Type B pancreatic cell (in vitro differentiated cells): Measurements from ENCODE around the gene ANKRD6. TPM values are rescaled to one million over a fixed set of nuclear protein-coding genes. Genes with fewer than 3 reads are reported as not detected.

Source experiments
- DNase-seq: peaks from one replicate; pipeline ENCODE4 v3.0.0; 2021; ENCODE audit warnings: mixed read lengths; ENCODE audit not compliant: unreplicated experiment; ENCODE audit errors: extremely low spot score
- H3K27ac Mint-ChIP-seq: 2 replicates; pipeline ENCODE4 v1.8.0; 2021; ENCODE audit warnings: mild to moderate bottlenecking, mixed read lengths
- H3K27me3 Mint-ChIP-seq: 2 replicates; pipeline ENCODE4 v1.8.0; 2021; ENCODE audit warnings: mixed read lengths
- H3K36me3 Mint-ChIP-seq: 2 replicates; pipeline ENCODE4 v1.8.0; 2021; ENCODE audit warnings: mixed read lengths
- H3K4me1 Mint-ChIP-seq: one replicate; pipeline ENCODE4 v1.8.0; 2021; ENCODE audit warnings: mixed read lengths; ENCODE audit not compliant: unreplicated experiment
- H3K4me3 Mint-ChIP-seq: 2 replicates; pipeline ENCODE4 v1.8.0; 2021; ENCODE audit warnings: mild to moderate bottlenecking, mixed read lengths
- H3K9me3 Mint-ChIP-seq: 2 replicates; pipeline ENCODE4 v1.8.0; 2021; ENCODE audit warnings: mixed read lengths
- total RNA-seq: library from RNA; stranded (reverse); gene quantifications from 2 replicates; pipeline ENCODE4 v1.2.1, GENCODE V29; 2021; ENCODE audit warnings: low replicate concordance
- TF ChIP-seq, protein P1 (sequence below): fragments of 200-600 bp; sonication (generic); conservative IDR thresholded peaks from 2 replicates; pipeline ENCODE4 v1.5.0; 2021; ENCODE audit warnings: antibody characterized with exemption, mild to moderate bottlenecking

ANKRD6 gene
- total RNA-seq, 1 donor from 2014 or later, result 34.0 TPM

DNA sequence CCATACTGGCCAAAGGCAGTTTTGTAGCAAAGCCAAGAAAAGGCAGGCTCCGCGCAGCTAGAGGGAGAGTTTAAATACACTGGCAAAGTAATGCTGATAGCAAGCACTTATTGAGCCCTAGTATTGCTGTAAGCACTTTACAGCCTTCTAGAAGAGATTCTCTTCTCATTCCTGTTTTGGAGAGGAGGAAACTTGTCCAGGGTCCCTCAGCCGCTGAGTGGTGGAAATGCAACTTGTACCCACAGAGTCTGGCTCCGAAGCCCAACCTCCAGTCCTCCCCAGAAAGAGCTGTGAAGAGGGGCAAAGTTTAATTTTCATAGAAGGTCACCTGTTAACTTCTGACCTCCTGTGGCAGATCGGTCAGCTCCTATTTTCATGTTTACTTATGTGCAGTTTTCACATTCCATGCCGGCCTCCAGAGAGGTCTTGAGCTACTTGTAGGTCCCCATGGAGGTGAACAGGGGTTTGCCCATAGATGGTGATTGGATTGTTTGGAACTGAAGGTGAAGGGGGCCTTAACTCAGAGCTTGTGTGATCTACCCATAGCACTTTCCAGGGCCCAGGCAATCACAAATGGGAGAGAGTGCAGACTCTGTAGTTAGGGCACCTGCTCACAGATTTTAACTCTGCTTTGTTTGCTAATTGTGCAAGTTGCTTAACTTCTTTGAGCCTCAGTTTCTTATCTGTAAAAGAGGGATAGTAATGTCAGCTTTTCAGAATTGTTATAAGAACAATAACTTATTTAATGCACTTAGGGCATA is 134.9 kb downstream of the ANKRD6 start:
- H3K27me3 Mint-ChIP-seq, result no peaks in the 10 kb centered on the region
- peak overlapping the region; percentile 60 for H3K27ac Mint-ChIP-seq
- DNase-seq, result no peak
- TF ChIP-seq, protein P1, sequence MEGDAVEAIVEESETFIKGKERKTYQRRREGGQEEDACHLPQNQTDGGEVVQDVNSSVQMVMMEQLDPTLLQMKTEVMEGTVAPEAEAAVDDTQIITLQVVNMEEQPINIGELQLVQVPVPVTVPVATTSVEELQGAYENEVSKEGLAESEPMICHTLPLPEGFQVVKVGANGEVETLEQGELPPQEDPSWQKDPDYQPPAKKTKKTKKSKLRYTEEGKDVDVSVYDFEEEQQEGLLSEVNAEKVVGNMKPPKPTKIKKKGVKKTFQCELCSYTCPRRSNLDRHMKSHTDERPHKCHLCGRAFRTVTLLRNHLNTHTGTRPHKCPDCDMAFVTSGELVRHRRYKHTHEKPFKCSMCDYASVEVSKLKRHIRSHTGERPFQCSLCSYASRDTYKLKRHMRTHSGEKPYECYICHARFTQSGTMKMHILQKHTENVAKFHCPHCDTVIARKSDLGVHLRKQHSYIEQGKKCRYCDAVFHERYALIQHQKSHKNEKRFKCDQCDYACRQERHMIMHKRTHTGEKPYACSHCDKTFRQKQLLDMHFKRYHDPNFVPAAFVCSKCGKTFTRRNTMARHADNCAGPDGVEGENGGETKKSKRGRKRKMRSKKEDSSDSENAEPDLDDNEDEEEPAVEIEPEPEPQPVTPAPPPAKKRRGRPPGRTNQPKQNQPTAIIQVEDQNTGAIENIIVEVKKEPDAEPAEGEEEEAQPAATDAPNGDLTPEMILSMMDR, result no peak
- H3K4me3 Mint-ChIP-seq, result no peak overlapping the region
- peaks cover 37% of the 10 kb centered on the region for H3K4me1 Mint-ChIP-seq
- peaks cover 19% of the 10 kb centered on the region for H3K36me3 Mint-ChIP-seq
- no peaks in the 10 kb centered on the region for H3K9me3 Mint-ChIP-seq

DNA sequence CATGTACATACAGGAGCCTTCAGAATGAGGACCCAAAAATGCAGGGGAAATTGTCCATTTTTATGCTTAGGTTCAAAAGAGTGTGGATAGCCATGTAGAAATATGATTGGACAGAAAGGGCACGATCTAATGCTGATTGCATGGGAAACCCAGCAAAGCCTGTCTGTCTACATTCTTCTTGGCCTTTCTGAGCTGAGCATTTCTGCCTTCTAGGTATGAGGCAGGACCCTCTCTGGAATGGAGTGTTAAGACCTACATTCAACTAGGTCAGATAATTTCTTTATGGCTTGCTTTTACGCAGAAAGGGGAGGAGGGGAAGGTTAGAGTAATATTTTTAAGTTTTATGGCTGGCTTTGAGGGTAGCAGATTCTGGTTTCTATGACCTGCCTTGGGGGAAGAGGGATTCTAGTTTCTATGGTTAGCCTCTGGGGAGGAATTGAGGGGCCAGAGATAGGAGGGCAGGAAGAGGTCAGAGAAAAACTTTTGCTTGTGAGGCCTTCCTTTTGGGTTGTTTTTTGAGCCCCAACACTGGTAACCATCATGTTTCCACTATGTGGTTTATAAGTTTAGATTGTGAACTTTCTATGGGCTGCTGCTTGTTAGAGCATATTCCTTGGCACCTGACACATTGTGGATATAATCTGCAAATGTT is 142.1 kb downstream of the ANKRD6 start:
- Mint-ChIP-seq H3K27ac (peak overlapping the region; percentile 97), H3K4me3 (peak overlapping the region; percentile 76), H3K36me3 (peaks cover 15% of the 10 kb centered on the region), H3K9me3 (no peaks in the 10 kb centered on the region), H3K27me3 (no peaks in the 10 kb centered on the region), H3K4me1 (peaks cover 10% of the 10 kb centered on the region)
- DNase-seq, result no peak
- TF ChIP-seq, protein P1, result no peak

DNA sequence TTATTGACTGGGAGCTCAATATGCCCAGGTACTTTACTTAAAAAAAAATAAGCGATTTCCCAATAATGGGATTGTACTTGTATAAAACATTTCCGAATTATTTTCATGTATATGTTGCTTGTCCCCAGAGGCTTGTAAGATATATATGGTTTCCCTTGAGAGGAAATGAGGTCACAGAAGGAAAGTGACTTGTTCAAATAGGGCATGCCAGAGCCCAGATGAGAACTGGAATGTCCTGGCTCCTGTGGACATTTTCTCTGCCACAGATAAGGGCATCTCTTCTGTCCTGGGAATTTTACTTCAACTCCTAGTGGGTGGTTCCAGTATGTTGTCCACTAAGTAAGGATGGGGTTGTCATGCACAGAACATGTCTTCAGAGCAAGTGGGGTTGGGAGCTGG is 142.6 kb downstream of the ANKRD6 start:
- no peak for DNase-seq
- Mint-ChIP-seq H3K4me3 (peak overlapping the region; percentile 18), H3K36me3 (peaks cover 15% of the 10 kb centered on the region), H3K9me3 (no peaks in the 10 kb centered on the region), H3K27ac (peak overlapping the region; percentile 97), H3K4me1 (peaks cover 10% of the 10 kb centered on the region), H3K27me3 (no peaks in the 10 kb centered on the region)
- TF ChIP-seq, protein P1, result no peak

DNA sequence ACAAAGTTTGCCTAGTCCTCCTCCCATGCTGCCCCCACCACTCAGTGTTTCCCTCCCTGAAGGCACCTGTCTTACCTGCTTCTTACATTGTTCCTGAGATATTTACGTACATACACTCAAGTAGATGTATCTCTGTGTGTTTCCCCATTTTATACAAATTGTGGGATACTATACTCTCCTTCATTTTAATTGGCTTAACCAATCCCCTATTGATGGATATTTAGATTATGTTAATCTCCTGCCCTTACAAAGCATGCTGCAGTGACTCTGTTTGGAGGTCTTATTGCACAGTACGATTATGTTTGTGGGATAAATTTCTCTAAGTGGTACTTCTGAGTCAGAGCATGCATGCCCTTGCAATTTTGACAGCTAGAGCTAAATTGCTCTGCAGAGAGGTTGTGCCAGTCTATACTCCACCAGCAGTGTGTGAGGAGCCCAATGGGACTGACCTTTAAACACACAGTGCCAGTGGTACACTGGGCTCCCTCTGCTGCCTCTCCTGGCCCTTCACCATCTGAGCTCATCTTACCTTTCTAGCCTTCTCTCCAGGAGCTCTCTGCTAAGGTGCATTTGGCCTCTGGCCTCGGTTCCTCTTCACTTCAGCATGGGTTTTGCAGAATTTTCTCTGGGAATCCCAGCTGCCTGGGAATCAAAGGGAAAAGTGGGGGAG is 148.2 kb downstream of the ANKRD6 start:
- H3K9me3 Mint-ChIP-seq, result peaks cover 3% of the 10 kb centered on the region
- no peak overlapping the region for H3K27ac Mint-ChIP-seq
- peaks cover 16% of the 10 kb centered on the region for H3K4me1 Mint-ChIP-seq
- H3K27me3 Mint-ChIP-seq, result no peaks in the 10 kb centered on the region
- TF ChIP-seq, protein P1, result no peak
- peaks cover 5% of the 10 kb centered on the region for H3K36me3 Mint-ChIP-seq
- no peak for DNase-seq
- H3K4me3 Mint-ChIP-seq, result no peak overlapping the region

DNA sequence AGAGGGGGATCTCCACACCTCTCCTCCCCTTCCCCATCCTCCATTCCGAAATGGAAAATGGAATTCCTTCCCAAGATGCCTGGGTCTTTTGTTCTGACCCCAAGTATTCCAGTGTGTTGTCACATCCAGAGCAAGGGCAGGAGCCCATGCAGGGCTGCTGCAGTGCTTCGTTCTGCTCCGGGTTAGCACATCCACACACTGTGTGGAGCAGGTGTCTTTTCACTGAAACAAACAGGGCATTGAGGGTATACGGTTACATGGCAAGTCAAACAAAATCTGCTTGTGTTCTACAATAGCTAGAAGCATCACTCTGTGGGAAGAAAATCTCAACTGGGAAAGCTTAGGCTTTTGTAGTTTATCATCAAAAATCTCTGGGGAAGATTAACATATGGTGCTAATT is 148.7 kb downstream of the ANKRD6 start:
- peaks cover 5% of the 10 kb centered on the region for H3K36me3 Mint-ChIP-seq
- DNase-seq, result no peak
- peaks cover 3% of the 10 kb centered on the region for H3K9me3 Mint-ChIP-seq
- peaks cover 16% of the 10 kb centered on the region for H3K4me1 Mint-ChIP-seq
- no peaks in the 10 kb centered on the region for H3K27me3 Mint-ChIP-seq
- TF ChIP-seq, protein P1, result no peak
- H3K27ac Mint-ChIP-seq, result no peak overlapping the region
- no peak overlapping the region for H3K4me3 Mint-ChIP-seq
